ENCODE results near the gene KIN. TPM values are rescaled to one million over a fixed set of nuclear protein-coding genes. Genes with fewer than 3 reads are reported as not detected.

Gene KIN
- total and polyA plus RNA-seq, 2 experiments from 2014 or later, result 8.5 to 31.7 TPM

DNA sequence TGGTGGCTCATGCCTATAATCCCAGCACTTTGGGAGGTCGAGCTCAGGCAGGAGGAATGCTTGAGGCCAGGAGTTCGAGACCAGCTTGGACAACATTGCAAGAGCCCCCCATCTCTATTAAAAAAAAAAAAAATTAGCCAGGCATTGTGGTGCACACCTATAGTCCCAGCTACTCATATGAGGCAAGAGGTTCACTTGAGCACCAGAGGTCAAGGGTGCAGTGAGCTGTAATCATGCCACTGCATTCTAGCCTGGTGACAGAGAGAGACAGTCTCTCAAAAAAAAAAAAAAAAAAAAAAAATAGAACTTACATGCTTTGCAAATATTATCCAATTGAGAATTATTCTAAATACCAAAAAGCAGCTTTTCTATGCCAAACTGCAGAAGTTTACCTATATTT, 11.0 kb downstream of the KIN start (continued):
- TF ChIP-seq ZNF462 (CRISPR knock-in tag; IDR thresholded peaks at IDR 0.05) (no peak), JUNB (IDR thresholded peaks at IDR 0.05; ENCODE audit: unreplicated experiment) (no peak), CREB1 (CRISPR knock-in tag; IDR thresholded peaks at IDR 0.05; ENCODE audit: low read depth) (no peak)

DNA sequence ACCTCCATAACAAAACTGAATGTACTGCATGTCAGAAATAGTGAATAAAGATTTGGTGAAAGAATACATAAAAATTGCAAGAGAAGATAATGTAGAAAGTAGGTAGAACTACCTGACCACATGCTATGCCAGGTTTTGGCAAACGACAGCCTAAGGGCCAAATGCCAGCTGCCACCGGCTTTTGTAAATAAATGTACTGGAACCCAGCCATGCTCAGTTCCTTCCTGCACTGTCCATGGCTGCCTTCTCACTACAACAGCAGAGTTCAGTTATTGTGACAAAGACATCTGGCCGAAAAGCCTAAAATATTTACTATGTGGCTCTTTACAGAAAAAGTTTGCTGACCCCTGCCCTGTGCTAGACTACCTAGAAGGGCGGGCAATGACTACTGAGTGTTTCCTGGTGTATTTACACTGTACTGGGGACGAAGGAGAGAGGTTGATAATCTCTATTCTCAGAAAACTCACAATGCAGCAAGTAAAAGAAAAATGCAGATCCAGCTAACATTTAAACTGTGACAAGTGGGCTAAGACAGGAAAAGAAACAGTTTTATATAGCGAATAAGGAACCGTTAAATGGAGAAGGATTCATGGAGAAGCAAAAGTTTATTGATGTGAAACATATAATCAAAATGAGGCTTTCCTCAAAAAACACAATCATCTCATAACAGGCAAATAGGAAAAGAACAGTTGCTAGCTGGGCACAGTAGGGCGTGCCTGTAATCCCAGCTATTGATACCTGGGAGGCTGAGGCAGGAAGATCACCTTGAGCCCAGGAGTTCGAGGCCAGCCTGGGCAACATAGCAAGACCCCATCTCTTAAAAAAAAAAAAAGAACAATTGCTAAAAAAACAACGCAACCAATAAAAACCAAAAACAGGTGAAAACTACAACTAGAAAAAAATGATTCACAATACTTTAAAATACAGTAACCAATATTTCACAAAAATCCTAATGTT, 13.7 kb downstream of the KIN start:
- Histone ChIP-seq H4K20me1 (replicated peaks; ENCODE audit: insufficient read depth) (peaks cover 9% of the 10 kb centered on the region), H3K79me2 (replicated peaks; ENCODE audit: insufficient read depth) (0 out of 2 replicates have a peak, but pooled peaks cover 4% of the 10 kb centered on the region), H3K4me2 (no peak overlapping the region), H3K27me3 (ENCODE audit: insufficient read depth) (no peaks in the 10 kb centered on the region), H3K4me1 (ENCODE audit: insufficient read depth) (no peaks in the 10 kb centered on the region), H3K9me2 (ENCODE audit: insufficient read depth) (no peaks in the 10 kb centered on the region), H3F3A (replicated peaks; ENCODE audit: low read depth) (no peaks in the 10 kb centered on the region), H3K36me3 (ENCODE audit: insufficient read depth) (peaks cover 30% of the 10 kb centered on the region), H2AFZ (no peak overlapping the region), H3K27ac (ENCODE audit: low read depth) (no peak overlapping the region), H3K4me3 (no peak overlapping the region)
- Mint-ChIP-seq H3K4me1 (no peaks in the 10 kb centered on the region), H3K4me3 (no peak overlapping the region), H3K27me3 (ENCODE audit: insufficient read depth, low read depth, poor library complexity) (peaks cover 1% of the 10 kb centered on the region), H3K9me3 (no peaks in the 10 kb centered on the region), H3K36me3 (ENCODE audit: low read depth) (peaks cover 56% of the 10 kb centered on the region), H3K27ac (no peak overlapping the region)
- ATAC-seq (no peak), DNase-seq (ENCODE audit: low spot score) (no peak)
- no peak for TF ChIP-seq STAT1 (IDR thresholded peaks at IDR 0.05; ENCODE audit: unreplicated experiment)
- TF ChIP-seq ZNF114 (CRISPR knock-in tag; IDR thresholded peaks at IDR 0.05), result no peak

Measured in GM23338 (cell line).